ENCODE data around the gene FHL2.

GRCh38 chr2:105390454-105390853 is 8.4 kb downstream of the FHL2 start:
- no peak for TF ChIP-seq CTCF (IDR thresholded peaks at IDR 0.05 in 4 of 5, conservative IDR thresholded peaks at IDR 0.05 in 1 of 5)
- no peak for TF ChIP-seq POLR2A (IDR thresholded peaks at IDR 0.05)

Data from gastrocnemius medialis (tissue), 4 donors.